BJ (cell line): ENCODE measurements around the gene ERMP1. TPM values are rescaled to one million over a fixed set of nuclear protein-coding genes. Genes with fewer than 3 reads are reported as not detected.

Source experiments
- CTCF ChIA-PET: fragments of 350-600 bp; formaldehyde crosslinking; extraction: SDS; loops from one replicate; lab custom pipeline; 2021; ENCODE audit warnings: antibody characterized with exemption, inconsistent platforms; lab: Yijun Ruan, JAX
- POLR2A ChIA-PET: fragments of 300-600 bp; sonication (Branson Sonifier 250); formaldehyde crosslinking; extraction: SDS; loops from one replicate; lab custom pipeline; 2021; ENCODE audit warnings: antibody characterized with exemption; lab: Charles Lee
- DNase-seq: peaks from one replicate; pipeline ENCODE4 v3.0.0-alpha.2; 2011; ENCODE audit warnings: low read depth
- H3K27me3 ChIP-seq: 2 replicates; pipeline ENCODE4 v1.6.0; 2011; ENCODE audit warnings: low read length; ENCODE audit not compliant: control insufficient read depth, insufficient read depth
- H3K36me3 ChIP-seq: 2 replicates; pipeline ENCODE4 v1.5.1; 2011; ENCODE audit warnings: low read length; ENCODE audit not compliant: control insufficient read depth, insufficient read depth
- H3K4me3 ChIP-seq: 2 replicates; pipeline ENCODE4 v1.5.1; 2011; ENCODE audit warnings: low read depth, mild to moderate bottlenecking, control low read depth, low read length
- CTCF ChIP-seq: IDR thresholded peaks from 2 replicates; pipeline ENCODE4 v1.5.1; 2011; ENCODE audit warnings: low read depth, mild to moderate bottlenecking, control low read depth, inconsistent platforms, low read length, moderate library complexity; ENCODE audit not compliant: insufficient read depth
- polyA plus RNA-seq: library from polyadenylated mRNA; depleted of rRNA; stranded (reverse); fragments of >200 nt; gene quantifications from 2 replicates; pipeline ENCODE4 v1.2.3, GENCODE V29; 2011

ERMP1 gene
- polyA plus RNA-seq, 1 experiment = 2.3 TPM

- no peak for DNase-seq
- H3K36me3 ChIP-seq = no peaks in the 10 kb centered on the region
- CTCF ChIA-PET = interaction anchor here (0.6 to 1.5 kb wide), 8 partner anchors 18 to 1159 kb away, joined by 3 to 7 read pairs (median 4); no protein-coding TSS in a partner anchor
- no peak overlapping the region for H3K4me3 ChIP-seq
- H3K27me3 ChIP-seq = no peaks in the 10 kb centered on the region
- POLR2A ChIA-PET = no interaction called here
- peak; percentile 84 for TF ChIP-seq CTCF
These were observed 33.6 kb downstream of the ERMP1 start for GRCh38 chr9:5799314-5799713.

- ChIA-PET POLR2A (no interaction called here), CTCF (interaction anchor here (0.6 to 1.5 kb wide), 11 partner anchors 18 to 1159 kb away, joined by 3 to 7 read pairs (median 4); no protein-coding TSS in a partner anchor)
- TF ChIP-seq CTCF = no peak
- no peak for DNase-seq
- Histone ChIP-seq H3K4me3 (no peak overlapping the region), H3K27me3 (no peaks in the 10 kb centered on the region), H3K36me3 (no peaks in the 10 kb centered on the region)
These were observed 34.3 kb downstream of the ERMP1 start for GRCh38 chr9:5798581-5798980.

GRCh38 chr9:5796298-5796697 lies 36.6 kb downstream of the ERMP1 start:
- ChIA-PET CTCF (no interaction called here), POLR2A (no interaction called here)
- DNase-seq = no peak
- Histone ChIP-seq H3K4me3 (no peak overlapping the region), H3K27me3 (no peaks in the 10 kb centered on the region), H3K36me3 (no peaks in the 10 kb centered on the region)
- no peak for TF ChIP-seq CTCF

- no peak for DNase-seq
- Histone ChIP-seq H3K36me3 (no peaks in the 10 kb centered on the region), H3K4me3 (no peak overlapping the region), H3K27me3 (no peaks in the 10 kb centered on the region)
- ChIA-PET POLR2A (no interaction called here), CTCF (interaction anchor here (0.7 to 0.8 kb wide), 2 partner anchors 92 to 93 kb away, joined by 3 read pairs; no protein-coding TSS in a partner anchor)
- no peak for TF ChIP-seq CTCF
These were observed 39.1 kb downstream of the ERMP1 start for GRCh38 chr9:5793812-5794211.

- TF ChIP-seq CTCF = no peak
- no peak for DNase-seq
- ChIA-PET CTCF (no interaction called here), POLR2A (no interaction called here)
- no peaks in the 10 kb centered on the region for H3K27me3 ChIP-seq
- H3K36me3 ChIP-seq = no peaks in the 10 kb centered on the region
- H3K4me3 ChIP-seq = no peak overlapping the region
These were observed 41.0 kb downstream of the ERMP1 start for GRCh38 chr9:5791870-5792269.
